VCaP (cell line): Measurements from ENCODE around the gene WHAMM.

ENCODE experiments used
- H3K27ac ChIP-seq: fragments of 450-650 bp; 2 replicates; pipeline ENCODE4 v1.5.1; 2017
- CTCF ChIP-seq: fragments of 450-650 bp; conservative IDR thresholded peaks from 2 replicates; pipeline ENCODE4 v1.5.1; 2017; ENCODE audit warnings: mild to moderate bottlenecking, moderate library complexity

The WHAMM gene

DNA sequence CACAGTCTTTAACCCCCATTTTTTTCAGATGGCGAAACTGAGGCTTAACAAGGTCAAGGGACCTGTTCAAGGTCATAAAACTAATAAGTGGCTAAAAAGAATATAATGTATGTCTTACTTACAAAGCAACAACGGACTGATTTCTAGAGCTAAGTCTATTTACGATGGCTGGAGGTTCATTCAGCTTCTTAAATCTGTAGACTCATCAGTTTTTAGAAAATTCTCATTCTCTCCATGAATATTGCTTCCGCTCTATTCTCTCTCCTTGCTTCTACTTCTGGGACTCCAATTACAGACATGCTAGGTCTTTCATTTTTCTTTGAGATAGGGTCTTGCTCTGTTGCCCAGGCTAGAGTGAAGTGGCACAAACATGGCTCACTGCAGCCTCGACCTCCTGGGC lies 68.9 kb downstream of the WHAMM start:
- TF ChIP-seq CTCF = no peak
- no peak overlapping the region for H3K27ac ChIP-seq

GRCh38 chr15:82880704-82881103 lies 71.3 kb downstream of the WHAMM start:
- H3K27ac ChIP-seq = no peak overlapping the region
- TF ChIP-seq CTCF = no peak

- no peak for TF ChIP-seq CTCF
- H3K27ac ChIP-seq = peak overlapping the region; percentile 47
These were observed 72.3 kb downstream of the WHAMM start for GRCh38 chr15:82881747-82882146.

- H3K27ac ChIP-seq = peak overlapping the region; percentile 47
- no peak for TF ChIP-seq CTCF
These were observed 73.0 kb downstream of the WHAMM start for GRCh38 chr15:82882273-82882928.
